GM12878 (cell line): ENCODE data around the gene SLC12A9. TPM values are rescaled to one million over a fixed set of nuclear protein-coding genes. Genes with fewer than 3 reads are reported as not detected.
A peak's percentile ranks its signal among the peaks of the same experiment; 100 is the strongest.

ENCODE experiments used
- ATAC-seq: fragments of 200-7000 bp; cut with Tn5 transposase; 3 replicates; pipeline ENCODE4 v1.9.1; 2020; ENCODE audit warnings: mild to moderate bottlenecking, moderate library complexity
- BruUV-seq: library from RNA; stranded (reverse); fragments of 400-500 nt; replicated peaks from 2 replicates; lab custom pipeline; 2021; lab: Mats Ljungman, UMichigan
- CTCF ChIA-PET: fragments of 300-600 bp; sonication (Branson Sonifier 250); formaldehyde crosslinking; extraction: SDS; loops from one replicate; lab custom pipeline; 2021; ENCODE audit warnings: inconsistent platforms; lab: Yijun Ruan, JAX
- POLR2A ChIA-PET: fragments of 350-600 bp; formaldehyde crosslinking; extraction: SDS; loops from one replicate; lab custom pipeline; 2021; ENCODE audit warnings: inconsistent platforms; lab: Charles Lee
- RAD21 ChIA-PET: fragments of 300-600 bp; sonication (Branson Sonifier 250); formaldehyde crosslinking; loops from one replicate; lab custom pipeline; 2023; ENCODE audit warnings: antibody characterized with exemption; ENCODE audit not compliant: unreplicated experiment; lab: Charles Lee
- SMC1A ChIA-PET: fragments of 300-600 bp; sonication (Branson Sonifier 250); formaldehyde crosslinking; loops from one replicate; lab custom pipeline; 2023; ENCODE audit not compliant: unreplicated experiment, uncharacterized antibody; lab: Charles Lee
- DNase-seq: peaks from one replicate; pipeline ENCODE4 v3.0.0-alpha.2; 2011; ENCODE audit warnings: low read depth, low spot score
- FAIRE-seq: peaks from 3 replicates; lab custom pipeline; 2011; peaks lifted over from hg19 to GRCh38; lab: Jason Lieb, UNC
- H2AFZ ChIP-seq: 2 replicates; pipeline ENCODE4 v1.6.0; 2011; ENCODE audit warnings: low read depth, low read length, control low read depth; ENCODE audit not compliant: control insufficient read depth
- H3K27ac ChIP-seq: 2 replicates; pipeline ENCODE4 v1.5.1; 2011; ENCODE audit warnings: control low read depth; ENCODE audit not compliant: control insufficient read depth, insufficient read depth
- H3K27me3 ChIP-seq, 2 experiments: replicated peaks in 1 of 2; 2 replicates each; pipeline versions ENCODE4 v1.6.0 to v1.6.1; 2011; ENCODE audit warnings: low read length in 1 of 2; ENCODE audit not compliant: control insufficient read depth in 2 of 2, insufficient read depth in 2 of 2
- H3K36me3 ChIP-seq, 2 experiments: 2 replicates each; pipeline ENCODE4 v1.5.1; 2011; ENCODE audit warnings: low read length in 1 of 2; ENCODE audit not compliant: control insufficient read depth in 2 of 2, insufficient read depth in 2 of 2
- H3K4me1 ChIP-seq: 2 replicates; pipeline ENCODE4 v1.6.1; 2011; ENCODE audit warnings: mild to moderate bottlenecking, low read length, moderate library complexity, mixed read lengths; ENCODE audit not compliant: control insufficient read depth, insufficient read depth
- H3K4me2 ChIP-seq: 2 replicates; pipeline ENCODE4 v1.6.0; 2011; ENCODE audit warnings: control low read depth; ENCODE audit not compliant: control insufficient read depth, insufficient read depth
- H3K4me3 ChIP-seq: fragments of 200-600 bp; sonication (generic); 2 replicates; pipeline ENCODE4 v1.5.1; 2016
- H3K79me2 ChIP-seq: 2 replicates; pipeline ENCODE4 v1.6.0; 2011; ENCODE audit warnings: low read length; ENCODE audit not compliant: control insufficient read depth, insufficient read depth
- H3K9ac ChIP-seq: 2 replicates; pipeline ENCODE4 v1.8.0; 2011; ENCODE audit warnings: low read length, control low read depth, mixed read lengths; ENCODE audit not compliant: control insufficient read depth, insufficient read depth
- H3K9me3 ChIP-seq: replicated peaks from 3 replicates; pipeline ENCODE4 v1.5.1; 2011; ENCODE audit warnings: mild to moderate bottlenecking, low read length; ENCODE audit not compliant: control insufficient read depth, insufficient read depth
- H4K20me1 ChIP-seq: 2 replicates; pipeline ENCODE4 v1.6.0; 2011; ENCODE audit not compliant: control insufficient read depth, insufficient read depth
- ATF7 ChIP-seq: fragments of 450-650 bp; IDR thresholded peaks from 2 replicates; pipeline ENCODE4 v1.6.1; 2016; ENCODE audit warnings: low read depth, mild to moderate bottlenecking
- CHD1 ChIP-seq: IDR thresholded peaks from 2 replicates; pipeline ENCODE4 v1.6.1; 2012; ENCODE audit warnings: low read depth, low read length, improper control_type of control experiment
- EGR1 ChIP-seq, 2 experiments: IDR thresholded peaks; 1 replicate in 1 of 2; 2 replicates in 1 of 2; pipeline ENCODE4 v1.6.1; 2011 to 2012; ENCODE audit warnings: low read depth in 2 of 2, low read length in 2 of 2, borderline replicate concordance in 1 of 2, mild to moderate bottlenecking in 1 of 2, moderate library complexity in 1 of 2
- HDAC2 ChIP-seq: fragments of 200-600 bp; sonication (generic); IDR thresholded peaks from 2 replicates; pipeline ENCODE4 v1.6.1; 2017
- IRF4 ChIP-seq: IDR thresholded peaks from 2 replicates; pipeline ENCODE4 v1.6.1; 2011; ENCODE audit warnings: low read depth, low read length
- KLF5 ChIP-seq: fragments of 450-650 bp; IDR thresholded peaks from 2 replicates; pipeline ENCODE4 v1.6.1; 2014; ENCODE audit warnings: mild to moderate bottlenecking; ENCODE audit not compliant: partially characterized antibody
- MTA2 ChIP-seq: fragments of 450-650 bp; IDR thresholded peaks from 2 replicates; pipeline ENCODE4 v1.6.1; 2016; ENCODE audit warnings: low read depth, mild to moderate bottlenecking, moderate library complexity
- MTA3 ChIP-seq: IDR thresholded peaks from 2 replicates; pipeline ENCODE4 v1.6.1; 2012; ENCODE audit warnings: low read length, inconsistent platforms, borderline replicate concordance
- RAD21 ChIP-seq: IDR thresholded peaks from 2 replicates; pipeline ENCODE4 v1.6.1; 2011; ENCODE audit warnings: mild to moderate bottlenecking, low read depth, low read length, moderate library complexity; ENCODE audit not compliant: insufficient read depth
- RUNX3 ChIP-seq: IDR thresholded peaks from 2 replicates; pipeline ENCODE4 v1.6.1; 2012; ENCODE audit warnings: low read length, inconsistent platforms
- TAF1 ChIP-seq: IDR thresholded peaks from 2 replicates; pipeline ENCODE4 v1.6.1; 2011; ENCODE audit warnings: mild to moderate bottlenecking, low read depth, low read length, borderline replicate concordance
- WGBS: methylation state at CpG from one replicate; pipeline ENCODE4 v1.1.6; 2016; ENCODE audit warnings: low lambda C conversion rate; ENCODE audit not compliant: insufficient replicate concordance, insufficient coverage; ENCODE audit errors: missing lambda C conversion rate; 5-methylcytosine and 5-hydroxymethylcytosine counted together
- in situ Hi-C: fragments of 300-500 bp; cut with MboI; formaldehyde crosslinking; loops from 9 replicates; pipeline ENCODE4 v1.14.3; 2018; ENCODE audit warnings: mixed read lengths
- intact Hi-C: fragments of 100-400 bp; cut with micrococcal nuclease; formaldehyde crosslinking; loops from one replicate; pipeline ENCODE4 v1.14.2; 2022; ENCODE audit not compliant: unreplicated experiment
- polyA plus RNA-seq, 11 experiments: library from polyadenylated mRNA; depleted of rRNA in 4 of 11; unstranded in 6 of 11; stranded (reverse) in 5 of 11; fragments of >200 nt; fragmentation: Nextera tagmentation in 4 of 11; fragmentation: Illumina TruSeq in 1 of 11; extraction: Ambion mirVana in 4 of 11; extraction: Trizol in 1 of 11; gene quantifications; 1 replicate in 1 of 11; 2 replicates in 10 of 11; pipeline versions ENCODE4 v1.2.1 to v1.2.3, GENCODE V29; 2011 to 2016; ENCODE audit warnings: inconsistent platforms in 2 of 11, missing spikeins in 2 of 11, low read depth in 1 of 11
- total RNA-seq, 4 experiments: library from RNA; depleted of rRNA in 3 of 4; stranded (reverse); fragments of >200 nt in 3 of 4; fragmentation: Illumina TruSeq in 1 of 4; extraction: Trizol in 1 of 4; gene quantifications; 2 replicates each; pipeline versions ENCODE4 v1.2.1 to v1.2.3, GENCODE V29; 2013 to 2021
- TF ChIP-seq, protein P1 (sequence below): IDR thresholded peaks from 2 replicates; pipeline ENCODE4 v1.6.1; 2012; ENCODE audit warnings: low read depth, low read length, improper control_type of control experiment
- TF ChIP-seq, protein P2 (sequence below): fragments of 450-650 bp; IDR thresholded peaks from 2 replicates; pipeline ENCODE4 v1.6.1; 2016; ENCODE audit warnings: mild to moderate bottlenecking, moderate library complexity, borderline replicate concordance
- TF ChIP-seq, protein P3 (sequence below), 3 experiments: IDR thresholded peaks in 2 of 3; conservative IDR thresholded peaks in 1 of 3; 2 replicates each; pipeline ENCODE4 v1.5.1; 2011; ENCODE audit warnings: low read depth in 3 of 3, low read length in 3 of 3, mild to moderate bottlenecking in 3 of 3, control low read depth in 2 of 3, moderate library complexity in 2 of 3, inconsistent platforms in 1 of 3, mixed read lengths in 1 of 3; ENCODE audit not compliant: control insufficient read depth in 2 of 3, insufficient read depth in 1 of 3; ENCODE audit errors: extremely low read depth in 1 of 3

The SLC12A9 gene
- total and polyA plus RNA-seq, 10 of the 15 experiments (the other 5 are each of a cell fraction or from before 2014, with no cell fraction given), result 0.24 to 18.5 (median 9.4) TPM

DNA sequence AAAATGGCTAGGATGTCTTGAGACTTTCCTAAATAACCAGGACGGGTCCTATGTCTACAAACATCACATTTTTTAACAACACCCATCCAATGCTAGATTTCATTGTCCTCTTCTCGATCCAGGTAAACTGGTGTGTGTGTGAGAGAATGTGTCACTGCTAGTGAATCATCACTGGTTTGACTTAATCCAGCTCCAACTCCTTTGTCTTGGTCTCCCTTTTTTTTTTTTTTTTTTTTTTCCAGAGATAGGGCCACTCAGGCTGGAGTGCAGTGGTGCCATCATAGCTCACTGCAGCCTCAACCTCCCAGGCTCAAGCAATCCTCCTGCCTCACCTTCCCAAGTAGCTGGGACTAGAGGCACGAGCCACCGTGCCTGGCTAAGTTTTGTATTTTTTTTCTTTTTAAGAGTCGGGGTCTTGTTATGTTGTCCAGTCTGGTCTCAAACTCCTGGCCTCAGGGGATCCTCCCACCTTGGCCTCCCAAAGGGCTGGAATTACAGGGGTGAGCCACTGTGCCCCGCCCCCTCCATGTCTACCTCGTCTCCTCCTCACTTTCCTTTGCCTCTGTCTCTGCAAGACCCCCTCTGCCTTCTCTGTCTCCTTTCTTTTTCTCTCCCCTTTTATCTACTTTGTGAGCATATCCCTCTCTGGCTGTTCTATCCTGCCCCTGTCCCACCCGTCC, 39.2 kb downstream of the SLC12A9 start:
- intact Hi-C loops (loop anchor here (5.0 kb wide), 1 partner anchor 76 kb away; the partner anchor contains the start of gene MUC12), in situ Hi-C loops (loop anchor here (5.0 kb wide), 1 partner anchor 166 kb away; no protein-coding TSS in a partner anchor)
- Histone ChIP-seq H3K4me2 (no peak overlapping the region), H3K27me3 (peaks cover 6 to 7% of the 10 kb centered on the region in 2 experiments), H3K36me3 (peaks cover 12 to 15% of the 10 kb centered on the region in 2 experiments; a peak in 3 of 4 replicates), H4K20me1 (no peaks in the 10 kb centered on the region), H2AFZ (no peak overlapping the region), H3K9ac (no peak overlapping the region), H3K4me1 (peaks cover 38% of the 10 kb centered on the region), H3K9me3 (no peaks in the 10 kb centered on the region), H3K4me3 (0 out of 2 replicates have a peak overlapping the region, but pooled peaks have one; percentile 91), H3K27ac (no peak overlapping the region), H3K79me2 (peaks cover 18% of the 10 kb centered on the region)
- DNase-seq (no peak), ATAC-seq (no peak), FAIRE-seq (peak; percentile 61)
- POLR2A ChIA-PET, result interaction anchor here (0.5 to 6.7 kb wide), 6 partner anchors 12 to 234 kb away, joined by 3 to 131 read pairs (median 4); partner anchors contain the start of gene SRRT
- CTCF ChIA-PET, result interaction anchor here (0.6 to 2.5 kb wide), 6 partner anchors 92 to 246 kb away, joined by 3 to 6 read pairs (median 4); partner anchors contain the start of gene POP7
- SMC1A ChIA-PET, result interaction anchor here (0.6 to 1.3 kb wide), 4 partner anchors 10 to 167 kb away, joined by 3 to 7 read pairs (median 4); partner anchors contain the start of gene SLC12A9
- no TSS peak for BruUV-seq
- RAD21 ChIA-PET, result interaction anchor here (0.6 to 1.4 kb wide), 3 partner anchors 40 to 646 kb away, joined by 3 to 7 read pairs (median 4); partner anchors contain the start of gene SLC12A9
- WGBS, result 47% methylated on average over 8 of the region's 8 CpGs
- TF ChIP-seq MTA3, result no peak
- no peak for TF ChIP-seq MTA2
- no peak for TF ChIP-seq RUNX3
- TF ChIP-seq HDAC2, result no peak
- TF ChIP-seq TAF1, result no peak
- TF ChIP-seq, protein P1, sequence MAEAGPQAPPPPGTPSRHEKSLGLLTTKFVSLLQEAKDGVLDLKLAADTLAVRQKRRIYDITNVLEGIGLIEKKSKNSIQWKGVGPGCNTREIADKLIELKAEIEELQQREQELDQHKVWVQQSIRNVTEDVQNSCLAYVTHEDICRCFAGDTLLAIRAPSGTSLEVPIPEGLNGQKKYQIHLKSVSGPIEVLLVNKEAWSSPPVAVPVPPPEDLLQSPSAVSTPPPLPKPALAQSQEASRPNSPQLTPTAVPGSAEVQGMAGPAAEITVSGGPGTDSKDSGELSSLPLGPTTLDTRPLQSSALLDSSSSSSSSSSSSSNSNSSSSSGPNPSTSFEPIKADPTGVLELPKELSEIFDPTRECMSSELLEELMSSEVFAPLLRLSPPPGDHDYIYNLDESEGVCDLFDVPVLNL, result no peak
- TF ChIP-seq, protein P2, sequence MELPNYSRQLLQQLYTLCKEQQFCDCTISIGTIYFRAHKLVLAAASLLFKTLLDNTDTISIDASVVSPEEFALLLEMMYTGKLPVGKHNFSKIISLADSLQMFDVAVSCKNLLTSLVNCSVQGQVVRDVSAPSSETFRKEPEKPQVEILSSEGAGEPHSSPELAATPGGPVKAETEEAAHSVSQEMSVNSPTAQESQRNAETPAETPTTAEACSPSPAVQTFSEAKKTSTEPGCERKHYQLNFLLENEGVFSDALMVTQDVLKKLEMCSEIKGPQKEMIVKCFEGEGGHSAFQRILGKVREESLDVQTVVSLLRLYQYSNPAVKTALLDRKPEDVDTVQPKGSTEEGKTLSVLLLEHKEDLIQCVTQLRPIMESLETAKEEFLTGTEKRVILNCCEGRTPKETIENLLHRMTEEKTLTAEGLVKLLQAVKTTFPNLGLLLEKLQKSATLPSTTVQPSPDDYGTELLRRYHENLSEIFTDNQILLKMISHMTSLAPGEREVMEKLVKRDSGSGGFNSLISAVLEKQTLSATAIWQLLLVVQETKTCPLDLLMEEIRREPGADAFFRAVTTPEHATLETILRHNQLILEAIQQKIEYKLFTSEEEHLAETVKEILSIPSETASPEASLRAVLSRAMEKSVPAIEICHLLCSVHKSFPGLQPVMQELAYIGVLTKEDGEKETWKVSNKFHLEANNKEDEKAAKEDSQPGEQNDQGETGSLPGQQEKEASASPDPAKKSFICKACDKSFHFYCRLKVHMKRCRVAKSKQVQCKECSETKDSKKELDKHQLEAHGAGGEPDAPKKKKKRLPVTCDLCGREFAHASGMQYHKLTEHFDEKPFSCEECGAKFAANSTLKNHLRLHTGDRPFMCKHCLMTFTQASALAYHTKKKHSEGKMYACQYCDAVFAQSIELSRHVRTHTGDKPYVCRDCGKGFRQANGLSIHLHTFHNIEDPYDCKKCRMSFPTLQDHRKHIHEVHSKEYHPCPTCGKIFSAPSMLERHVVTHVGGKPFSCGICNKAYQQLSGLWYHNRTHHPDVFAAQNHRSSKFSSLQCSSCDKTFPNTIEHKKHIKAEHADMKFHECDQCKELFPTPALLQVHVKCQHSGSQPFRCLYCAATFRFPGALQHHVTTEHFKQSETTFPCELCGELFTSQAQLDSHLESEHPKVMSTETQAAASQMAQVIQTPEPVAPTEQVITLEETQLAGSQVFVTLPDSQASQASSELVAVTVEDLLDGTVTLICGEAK, result no peak
- no peak for TF ChIP-seq ATF7
- no peak for TF ChIP-seq KLF5
- TF ChIP-seq IRF4, result no peak
- TF ChIP-seq CHD1, result no peak
- TF ChIP-seq, protein P3, sequence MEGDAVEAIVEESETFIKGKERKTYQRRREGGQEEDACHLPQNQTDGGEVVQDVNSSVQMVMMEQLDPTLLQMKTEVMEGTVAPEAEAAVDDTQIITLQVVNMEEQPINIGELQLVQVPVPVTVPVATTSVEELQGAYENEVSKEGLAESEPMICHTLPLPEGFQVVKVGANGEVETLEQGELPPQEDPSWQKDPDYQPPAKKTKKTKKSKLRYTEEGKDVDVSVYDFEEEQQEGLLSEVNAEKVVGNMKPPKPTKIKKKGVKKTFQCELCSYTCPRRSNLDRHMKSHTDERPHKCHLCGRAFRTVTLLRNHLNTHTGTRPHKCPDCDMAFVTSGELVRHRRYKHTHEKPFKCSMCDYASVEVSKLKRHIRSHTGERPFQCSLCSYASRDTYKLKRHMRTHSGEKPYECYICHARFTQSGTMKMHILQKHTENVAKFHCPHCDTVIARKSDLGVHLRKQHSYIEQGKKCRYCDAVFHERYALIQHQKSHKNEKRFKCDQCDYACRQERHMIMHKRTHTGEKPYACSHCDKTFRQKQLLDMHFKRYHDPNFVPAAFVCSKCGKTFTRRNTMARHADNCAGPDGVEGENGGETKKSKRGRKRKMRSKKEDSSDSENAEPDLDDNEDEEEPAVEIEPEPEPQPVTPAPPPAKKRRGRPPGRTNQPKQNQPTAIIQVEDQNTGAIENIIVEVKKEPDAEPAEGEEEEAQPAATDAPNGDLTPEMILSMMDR (IDR thresholded peaks at IDR 0.05 in 2 of 3, conservative IDR thresholded peaks at IDR 0.05 in 1 of 3; ENCODE audit: control insufficient read depth in 2 of 3, extremely low read depth in 1 of 3, insufficient read depth in 1 of 3, low read depth in 3 of 3, low read length in 3 of 3), result no peak
- no peak for TF ChIP-seq RAD21
- no peak for TF ChIP-seq EGR1 (IDR thresholded peaks at IDR 0.05; ENCODE audit: borderline replicate concordance in 1 of 2, low read depth in 2 of 2, low read length in 2 of 2)
